ENCODE measurements around the gene VRK2. TPM values are rescaled to one million over a fixed set of nuclear protein-coding genes. Genes with fewer than 3 reads are reported as not detected.

VRK2 gene
- total and polyA plus RNA-seq, 2 experiments from 2014 or later, result 19.0 to 22.5 TPM

- TF ChIP-seq JUNB (IDR thresholded peaks at IDR 0.05; ENCODE audit: unreplicated experiment) (no peak), ZNF114 (CRISPR knock-in tag; IDR thresholded peaks at IDR 0.05) (no peak), ZNF462 (CRISPR knock-in tag; IDR thresholded peaks at IDR 0.05) (no peak)
Measured at GRCh38 chr2:58055033-58055786, 8.6 kb downstream of the VRK2 start (continued).

DNA sequence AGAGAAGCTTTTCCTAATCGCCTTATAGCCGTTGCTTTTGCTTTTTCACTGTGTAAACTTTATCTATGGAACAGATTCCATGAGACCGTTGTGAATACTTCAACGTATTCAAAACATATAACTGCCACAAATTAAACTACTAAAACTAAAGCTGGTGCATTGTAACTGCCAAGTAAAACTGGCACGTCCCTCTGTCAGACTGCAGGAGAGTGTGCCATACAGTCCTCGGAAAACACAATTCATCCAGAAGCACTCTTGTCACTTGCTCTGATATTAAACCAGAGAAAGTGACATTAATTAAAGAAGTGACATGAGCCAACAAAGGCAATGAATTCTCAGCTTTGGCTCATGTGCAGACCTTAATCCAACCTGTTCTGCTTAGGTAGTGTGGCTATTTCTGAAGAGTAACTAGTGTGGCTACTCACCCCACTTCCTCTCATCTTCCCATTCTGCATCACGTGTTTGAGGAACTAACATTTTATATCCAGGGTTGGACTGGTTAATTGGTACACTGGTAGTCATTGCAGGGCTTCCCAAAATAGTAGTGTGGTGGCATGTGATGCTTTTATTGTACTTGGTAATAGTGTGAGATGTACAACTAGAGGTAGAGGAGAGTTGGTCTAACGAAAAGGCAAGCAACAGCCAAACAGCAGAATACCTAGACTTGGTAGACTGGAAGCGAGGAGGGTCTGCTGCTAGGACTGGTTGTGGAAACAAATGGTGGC is 9.7 kb downstream of the VRK2 start:
- no peaks in the 10 kb centered on the region for H4K20me1 ChIP-seq (replicated peaks; ENCODE audit: insufficient read depth)
- no peak overlapping the region for H3K27ac Mint-ChIP-seq
- no peak for TF ChIP-seq ZNF331 (CRISPR knock-in tag; IDR thresholded peaks at IDR 0.05; ENCODE audit: low read depth)
- no peak for TF ChIP-seq NANOG (IDR thresholded peaks at IDR 0.05; ENCODE audit: borderline replicate concordance)
- no peak for TF ChIP-seq POLR2AphosphoS5 (IDR thresholded peaks at IDR 0.05; ENCODE audit: low read depth)
- no peak for TF ChIP-seq ZNF462 (CRISPR knock-in tag; IDR thresholded peaks at IDR 0.05)
- TF ChIP-seq STAT1 (IDR thresholded peaks at IDR 0.05; ENCODE audit: unreplicated experiment), result no peak

More for the DNA sequence above, 9.7 kb downstream of the VRK2 start:
- peak; percentile 34; the same call in 2 of the 3 replicates for ATAC-seq
- Histone ChIP-seq H3F3A (replicated peaks; ENCODE audit: low read depth) (no peaks in the 10 kb centered on the region), H3K4me3 (no peak overlapping the region), H3K4me1 (ENCODE audit: insufficient read depth) (peaks cover 46% of the 10 kb centered on the region), H3K4me2 (no peak overlapping the region), H3K27me3 (ENCODE audit: insufficient read depth) (no peaks in the 10 kb centered on the region), H3K27ac (ENCODE audit: low read depth) (no peak overlapping the region), H3K79me2 (replicated peaks; ENCODE audit: insufficient read depth) (no peaks in the 10 kb centered on the region), H2AFZ (no peak overlapping the region), H3K36me3 (ENCODE audit: insufficient read depth) (no peaks in the 10 kb centered on the region), H3K9me2 (ENCODE audit: insufficient read depth) (no peaks in the 10 kb centered on the region)
- Mint-ChIP-seq H3K27me3 (ENCODE audit: insufficient read depth, low read depth, poor library complexity) (no peaks in the 10 kb centered on the region), H3K4me1 (peaks cover 44% of the 10 kb centered on the region), H3K36me3 (ENCODE audit: low read depth) (peaks cover 2% of the 10 kb centered on the region; the same call in 1 of the 3 replicates), H3K4me3 (no peak overlapping the region), H3K9me3 (no peaks in the 10 kb centered on the region)
- no peak for DNase-seq (ENCODE audit: low spot score)

All from GM23338 (cell line).